ENCODE data around the gene RFX3. TPM values are rescaled to one million over a fixed set of nuclear protein-coding genes. Genes with fewer than 3 reads are reported as not detected.
A peak's percentile ranks its signal among the peaks of the same experiment; 100 is the strongest.

The RFX3 gene
- total and polyA plus RNA-seq, 12 donors: 1.4 to 14.2 (median 5.5) TPM

DNA sequence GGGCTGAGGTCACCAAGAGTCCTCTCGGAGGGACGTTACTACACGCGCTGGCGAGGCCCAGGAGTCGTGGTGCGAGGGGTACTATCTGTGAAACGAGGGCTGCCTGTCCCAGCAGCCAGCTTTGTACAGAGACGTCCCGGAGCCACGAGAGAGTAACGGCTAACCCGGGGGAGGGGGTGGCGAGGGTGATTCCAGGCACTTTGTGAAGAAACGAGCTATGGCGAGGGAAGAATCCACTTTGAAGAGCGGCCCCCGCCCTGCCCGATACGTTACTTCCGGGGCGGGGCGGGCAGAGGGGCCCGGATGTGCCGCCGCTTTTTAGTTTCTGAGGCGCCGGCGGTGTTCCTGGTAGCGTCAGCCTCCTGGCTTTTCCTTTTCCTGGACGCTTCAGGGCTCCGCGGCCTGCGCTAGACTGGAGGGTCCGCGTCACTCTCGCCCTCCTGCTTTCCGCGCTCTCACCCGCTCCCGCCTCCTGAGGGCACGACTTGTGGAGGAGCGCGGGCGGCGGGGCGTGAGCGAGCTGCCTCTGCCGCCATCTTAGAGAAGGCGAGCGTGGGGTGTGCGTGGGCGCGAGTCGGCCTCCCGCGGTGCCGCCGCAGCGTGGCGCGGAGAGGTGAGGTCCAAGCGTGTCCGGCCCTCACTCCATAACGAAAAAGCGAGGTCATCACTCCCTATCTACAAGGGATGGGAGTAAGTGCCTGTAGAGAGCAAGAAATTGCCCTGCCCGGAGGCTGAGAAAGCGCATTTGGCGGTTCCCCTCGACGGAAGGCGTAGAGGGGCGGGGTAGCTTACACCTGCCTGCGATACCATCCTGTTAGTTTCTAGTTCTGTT is 580 bp upstream of the RFX3 start:
- Histone ChIP-seq H3K27ac (peak overlapping the region; percentile 99 to 100 (median 100)), H3K27me3 (no peaks in the 10 kb centered on the region), H3K9me3 (replicated peaks in 1 of 3) (no peaks in the 10 kb centered on the region), H3K4me3 (peak overlapping the region; percentile 80 to 99 (median 91)), H3K4me1 (replicated peaks in 1 of 2) (peaks cover 7 to 25% of the 10 kb centered on the region in 2 donors), H3K36me3 (replicated peaks in 1 of 2) (no peaks in the 10 kb centered on the region)
- peak; percentile 75 to 91 for TF ChIP-seq POLR2A (IDR thresholded peaks at IDR 0.05)
- TF ChIP-seq, protein P1, sequence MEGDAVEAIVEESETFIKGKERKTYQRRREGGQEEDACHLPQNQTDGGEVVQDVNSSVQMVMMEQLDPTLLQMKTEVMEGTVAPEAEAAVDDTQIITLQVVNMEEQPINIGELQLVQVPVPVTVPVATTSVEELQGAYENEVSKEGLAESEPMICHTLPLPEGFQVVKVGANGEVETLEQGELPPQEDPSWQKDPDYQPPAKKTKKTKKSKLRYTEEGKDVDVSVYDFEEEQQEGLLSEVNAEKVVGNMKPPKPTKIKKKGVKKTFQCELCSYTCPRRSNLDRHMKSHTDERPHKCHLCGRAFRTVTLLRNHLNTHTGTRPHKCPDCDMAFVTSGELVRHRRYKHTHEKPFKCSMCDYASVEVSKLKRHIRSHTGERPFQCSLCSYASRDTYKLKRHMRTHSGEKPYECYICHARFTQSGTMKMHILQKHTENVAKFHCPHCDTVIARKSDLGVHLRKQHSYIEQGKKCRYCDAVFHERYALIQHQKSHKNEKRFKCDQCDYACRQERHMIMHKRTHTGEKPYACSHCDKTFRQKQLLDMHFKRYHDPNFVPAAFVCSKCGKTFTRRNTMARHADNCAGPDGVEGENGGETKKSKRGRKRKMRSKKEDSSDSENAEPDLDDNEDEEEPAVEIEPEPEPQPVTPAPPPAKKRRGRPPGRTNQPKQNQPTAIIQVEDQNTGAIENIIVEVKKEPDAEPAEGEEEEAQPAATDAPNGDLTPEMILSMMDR (IDR thresholded peaks at IDR 0.05): no peak
- DNase-seq: peak; percentile 84 to 93 (median 88)
- intact Hi-C loops (cut with DNase I): no loop called here
- WGBS, 4 donors: 0% methylated on average over 11 to 74 of the region's 74 CpGs

DNA sequence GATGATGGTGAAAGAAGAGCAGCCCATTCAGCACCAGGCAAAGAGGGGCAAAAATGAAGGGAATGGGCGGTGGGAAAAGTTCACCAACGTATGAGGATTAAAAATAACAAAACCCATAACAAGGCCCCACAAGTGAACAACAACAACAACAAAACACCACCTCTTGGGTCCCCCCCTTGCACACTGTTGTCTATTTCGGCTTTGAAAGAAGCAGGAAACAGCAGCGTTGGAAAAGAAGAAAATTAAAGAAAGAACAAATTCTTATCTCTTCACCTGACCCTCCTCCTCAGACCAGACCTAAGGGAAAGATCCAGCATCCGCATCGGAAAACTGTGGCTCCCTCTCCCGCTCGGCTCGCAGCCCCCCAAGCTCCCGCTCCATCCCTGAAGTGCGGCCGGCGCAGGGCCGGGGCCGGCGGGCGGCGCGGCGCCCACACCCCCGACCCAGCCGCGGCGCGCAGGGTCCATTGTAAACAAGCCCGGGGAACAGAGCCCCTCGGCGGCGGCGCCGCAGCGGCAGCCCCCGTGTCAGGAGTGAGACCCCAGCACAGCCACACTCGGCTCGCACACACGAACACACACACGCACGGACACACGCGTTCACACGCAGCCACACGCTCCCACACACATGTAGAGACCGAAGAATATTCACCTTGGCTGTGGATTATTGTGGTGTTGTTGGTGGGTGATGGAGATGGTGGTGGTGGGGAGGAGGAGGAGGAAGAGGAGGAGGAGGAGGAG is 535 bp downstream of the RFX3 start:
- Histone ChIP-seq H3K27ac (peak overlapping the region in 3 of 5 donors; percentile 99 to 100 (median 100)), H3K4me1 (replicated peaks in 1 of 2) (peaks cover 7 to 25% of the 10 kb centered on the region in 2 donors), H3K36me3 (replicated peaks in 1 of 2) (no peaks in the 10 kb centered on the region), H3K27me3 (no peaks in the 10 kb centered on the region), H3K9me3 (replicated peaks in 1 of 3) (no peaks in the 10 kb centered on the region), H3K4me3 (peak overlapping the region; percentile 39 to 88 (median 78))
- intact Hi-C loops (cut with DNase I): no loop called here
- 0 to 2% (median 1%) methylated on average over 16 to 43 of the region's 43 CpGs for WGBS, 4 donors
- TF ChIP-seq, protein P1 (IDR thresholded peaks at IDR 0.05): no peak
- TF ChIP-seq POLR2A (IDR thresholded peaks at IDR 0.05): no peak
- peak in 2 of 7 donors; percentile 24 to 51 for DNase-seq

DNA sequence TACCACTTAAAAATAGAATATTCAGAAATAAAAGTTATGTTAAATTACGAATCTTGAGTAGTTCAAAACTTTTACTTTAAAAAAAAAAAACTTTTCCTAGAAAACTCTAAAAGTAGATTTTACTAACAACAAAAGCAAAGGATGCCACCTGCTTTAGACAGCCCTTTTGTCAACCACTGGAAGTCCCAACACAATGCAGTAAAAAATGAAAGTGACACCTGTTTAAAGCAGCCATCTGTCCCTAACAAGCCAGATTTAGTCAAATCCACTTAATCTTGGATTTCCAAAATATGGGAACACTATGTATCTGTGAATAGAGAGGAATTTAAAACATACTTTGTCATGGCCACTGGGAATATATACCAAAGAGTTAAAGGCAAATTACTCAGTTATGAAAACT is 3.8 kb downstream of the RFX3 start:
- no peak overlapping the region for H3K27ac ChIP-seq
- peaks cover 0 to 8% of the 10 kb centered on the region in 2 donors for H3K4me1 ChIP-seq (replicated peaks in 1 of 2)
- H3K4me3 ChIP-seq: no peak overlapping the region
- no peaks in the 10 kb centered on the region for H3K36me3 ChIP-seq (replicated peaks in 1 of 2)
- no peaks in the 10 kb centered on the region for H3K27me3 ChIP-seq
- no peak for DNase-seq
- intact Hi-C loops (cut with DNase I): no loop called here
- WGBS, 4 donors: 89 to 95% (median 93%) methylated on average over 1 of the region's 1 CpG
- no peak for TF ChIP-seq POLR2A (IDR thresholded peaks at IDR 0.05)
- TF ChIP-seq, protein P1 (IDR thresholded peaks at IDR 0.05): no peak
- H3K9me3 ChIP-seq (replicated peaks in 1 of 3): no peaks in the 10 kb centered on the region

DNA sequence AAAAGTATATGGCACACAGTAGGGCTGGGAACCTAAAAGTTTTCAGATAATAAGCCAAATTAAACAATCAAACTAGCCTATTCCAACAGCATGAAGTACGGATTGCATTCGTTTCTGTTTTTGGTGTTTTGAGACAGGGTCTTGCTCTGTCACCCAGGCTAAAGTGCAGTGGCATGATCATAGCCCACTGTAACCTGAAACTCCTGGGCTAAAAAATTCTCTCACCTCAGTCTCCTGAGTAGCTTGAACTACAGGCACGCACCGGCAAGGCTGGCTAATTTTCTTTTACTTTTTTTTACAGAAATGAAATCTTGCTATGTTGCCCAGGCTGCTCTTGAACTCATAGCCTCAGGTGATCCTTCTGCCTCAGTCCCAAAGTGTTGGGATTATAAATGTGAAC is 5.2 kb downstream of the RFX3 start:
- intact Hi-C loops (cut with DNase I): no loop called here
- Histone ChIP-seq H3K4me3 (no peak overlapping the region), H3K27me3 (no peaks in the 10 kb centered on the region), H3K4me1 (replicated peaks in 1 of 2) (peaks cover 0 to 8% of the 10 kb centered on the region in 2 donors), H3K36me3 (replicated peaks in 1 of 2) (no peaks in the 10 kb centered on the region), H3K27ac (no peak overlapping the region), H3K9me3 (replicated peaks in 1 of 3) (no peaks in the 10 kb centered on the region)
- no peak for DNase-seq
- 84 to 90% (median 89%) methylated on average over 4 of the region's 4 CpGs for WGBS, 4 donors
- TF ChIP-seq POLR2A (IDR thresholded peaks at IDR 0.05): no peak
- TF ChIP-seq, protein P1 (IDR thresholded peaks at IDR 0.05): no peak

Data from adrenal gland (tissue), 12 donors.